GM18867 (cell line): ENCODE measurements around the gene FHOD3.

ENCODE experiments used
- ATAC-seq: cut with Tn5 transposase; IDR thresholded peaks from one replicate; pipeline ENCODE4 v1.9.1; 2021; ENCODE audit warnings: mild to moderate bottlenecking, moderate library complexity; ENCODE audit not compliant: unreplicated experiment

FHOD3 gene

GRCh38 chr18:36378205-36378604 is 80.7 kb downstream of the FHOD3 start:
- no peak for ATAC-seq

DNA sequence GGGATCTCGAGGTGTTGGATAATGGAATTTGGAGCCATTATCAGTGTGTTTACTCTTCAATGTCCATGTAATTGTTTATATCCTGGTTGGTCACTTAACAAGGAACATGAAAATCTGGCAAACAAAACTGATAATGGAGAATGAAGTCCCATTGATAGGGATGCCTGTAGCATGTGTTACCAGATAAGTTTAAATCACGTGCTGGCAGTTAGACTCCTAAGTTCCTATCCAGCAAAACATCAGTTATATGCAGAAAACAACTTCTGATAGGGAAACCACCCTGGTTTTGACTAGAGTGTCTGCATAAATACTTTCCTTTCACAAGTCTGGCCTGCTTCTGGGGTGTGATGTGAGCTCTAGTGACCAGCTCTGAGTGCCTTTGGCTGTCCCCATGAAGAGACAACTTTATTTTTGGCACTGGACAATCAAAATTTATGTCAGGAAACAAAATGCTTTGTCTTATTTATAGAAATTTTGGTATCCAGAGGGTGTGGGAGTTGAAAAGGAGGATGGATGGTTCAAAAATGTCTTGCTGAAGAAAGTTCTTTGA is 82.0 kb downstream of the FHOD3 start:
- ATAC-seq: no peak

- ATAC-seq: no peak
Observed at GRCh38 chr18:36380173-36380827, 82.8 kb downstream of the FHOD3 start.

GRCh38 chr18:36381075-36381474 is 83.6 kb downstream of the FHOD3 start:
- no peak for ATAC-seq

- ATAC-seq: no peak
Observed at GRCh38 chr18:36382854-36383253, 85.3 kb downstream of the FHOD3 start.

GRCh38 chr18:36386150-36386920 is 88.8 kb downstream of the FHOD3 start:
- ATAC-seq: no peak

GRCh38 chr18:36387310-36387709 is 89.8 kb downstream of the FHOD3 start:
- ATAC-seq: no peak

DNA sequence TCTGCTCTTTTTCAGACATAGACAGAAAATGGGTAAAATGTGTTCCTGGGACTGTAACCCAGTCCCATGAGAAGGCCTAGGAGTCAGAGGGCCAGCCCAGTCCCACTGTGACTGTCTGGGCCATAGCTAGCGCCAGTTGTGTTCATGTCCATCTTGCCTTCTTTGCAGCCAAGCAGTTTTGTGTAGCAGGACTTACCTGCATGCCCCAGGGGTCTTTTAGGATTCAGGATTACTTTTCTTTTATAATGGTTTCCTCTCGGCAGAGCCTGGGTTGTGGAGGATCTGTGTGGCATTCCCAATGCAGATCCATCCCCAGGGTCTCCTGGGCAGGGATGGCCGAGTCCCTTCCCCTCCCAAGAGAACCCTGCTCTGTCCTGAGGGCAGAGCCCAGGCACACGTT is 90.8 kb downstream of the FHOD3 start:
- ATAC-seq: no peak

DNA sequence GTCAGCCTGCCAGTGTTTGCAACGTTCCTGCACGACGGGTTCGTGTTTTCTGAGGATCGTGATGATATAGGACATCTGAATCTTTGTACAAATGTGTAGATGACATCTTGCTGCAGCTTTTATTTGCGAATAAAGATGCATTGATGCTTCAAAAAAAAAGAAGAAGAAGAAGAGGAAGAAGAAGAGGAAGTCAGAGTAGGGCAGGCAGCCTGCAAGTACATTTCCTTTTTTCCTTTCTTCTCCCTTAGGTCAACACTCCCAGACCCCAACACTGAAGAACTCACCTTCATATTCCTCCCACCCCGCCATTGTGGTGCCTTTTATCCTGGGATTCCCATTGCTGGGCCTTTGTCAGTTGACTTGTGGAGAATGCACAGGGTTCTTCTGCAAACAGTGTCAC is 91.5 kb downstream of the FHOD3 start:
- no peak for ATAC-seq

DNA sequence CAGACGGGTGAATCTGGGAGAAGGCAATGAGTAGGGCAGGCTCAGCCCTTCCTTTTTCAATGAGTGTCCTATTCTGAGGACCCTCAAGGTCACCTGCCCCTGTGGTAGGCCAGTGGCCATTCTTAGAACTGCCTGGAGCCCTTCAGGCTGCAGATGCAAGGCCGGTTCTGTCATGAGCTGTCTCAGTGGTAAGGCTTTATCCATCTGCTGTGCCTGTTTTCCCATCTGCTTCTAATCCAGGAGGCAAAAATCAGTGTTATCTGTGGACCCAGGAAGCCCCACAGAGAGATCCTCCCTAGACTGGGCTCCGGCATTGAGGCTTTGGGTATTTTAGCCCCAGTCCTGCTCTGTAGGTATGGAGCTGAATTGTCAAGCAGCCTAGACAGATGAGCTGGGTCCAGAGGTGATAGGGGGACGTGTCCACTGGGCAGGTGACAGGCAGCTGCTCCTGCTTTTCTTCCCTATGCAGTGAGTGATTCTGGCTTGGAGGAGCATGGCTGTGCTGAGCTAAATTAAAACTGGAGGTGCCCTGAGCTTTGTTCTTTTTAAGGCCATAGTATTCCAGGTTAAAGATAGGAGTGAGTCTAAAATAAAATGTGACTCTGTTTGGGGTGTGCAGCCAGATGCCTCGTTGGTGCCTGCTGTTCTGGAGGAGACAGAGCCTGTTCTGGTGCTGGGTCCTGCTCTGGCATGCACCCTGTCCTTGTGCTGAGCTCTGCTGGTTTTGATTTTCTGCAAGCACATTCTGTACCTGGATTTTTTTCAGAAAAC is 92.5 kb downstream of the FHOD3 start:
- ATAC-seq: no peak

GRCh38 chr18:36391426-36392145 is 94.1 kb downstream of the FHOD3 start:
- no peak for ATAC-seq

DNA sequence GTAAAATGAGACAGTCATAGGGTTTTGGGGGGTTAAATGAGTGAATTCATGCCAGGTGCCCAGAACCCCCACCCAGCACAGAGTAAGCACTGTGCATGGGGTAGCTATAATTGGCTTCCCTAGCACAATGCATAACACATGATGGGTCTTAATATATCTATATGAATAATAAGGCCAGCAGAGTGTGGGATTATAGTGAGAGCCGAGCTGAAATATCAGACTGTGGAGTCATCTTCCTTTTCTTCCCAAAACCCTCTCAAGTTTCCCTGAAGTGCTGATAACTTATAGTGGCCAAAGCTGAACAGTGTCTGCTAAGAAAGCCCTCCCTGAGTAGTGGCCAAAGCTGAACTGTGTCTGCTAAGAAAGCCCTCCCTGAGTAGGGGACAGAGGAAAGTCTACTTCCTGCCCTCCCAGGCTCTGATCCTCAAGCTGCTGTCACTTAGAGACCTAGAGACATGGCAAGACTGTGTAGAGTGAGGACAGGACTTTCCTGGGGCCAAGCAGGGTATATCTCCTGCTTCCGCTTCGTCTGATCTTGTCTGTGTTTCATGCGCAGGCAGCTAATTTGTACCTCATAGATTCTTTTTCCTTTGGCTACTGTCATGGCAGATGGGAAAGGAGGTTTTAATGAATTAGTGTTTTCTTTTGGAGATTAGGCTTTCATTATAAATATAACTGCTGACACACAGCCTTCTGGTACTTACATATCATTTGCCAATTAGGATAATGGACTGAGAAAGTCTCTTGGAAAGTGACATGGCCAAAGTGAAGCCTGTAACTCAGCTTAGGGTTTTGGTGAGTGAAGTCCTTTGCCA is 94.9 kb downstream of the FHOD3 start:
- ATAC-seq: no peak

DNA sequence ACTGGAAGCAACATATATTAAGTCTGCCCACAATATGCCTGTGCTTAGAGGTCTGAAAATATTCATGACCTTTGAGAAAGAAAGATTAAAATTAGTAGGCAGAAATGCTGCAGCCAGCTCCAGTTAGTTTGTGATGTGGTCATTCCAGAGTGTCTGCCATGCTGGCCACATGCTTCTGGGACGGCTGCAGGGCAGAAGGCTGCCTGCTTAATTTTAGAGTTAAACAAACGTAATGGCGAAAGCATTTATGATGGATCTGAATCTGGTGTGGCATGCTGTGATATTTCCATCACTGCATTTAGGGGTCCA is 95.4 kb downstream of the FHOD3 start:
- ATAC-seq: no peak

- ATAC-seq: no peak
Observed at GRCh38 chr18:36394486-36394885, 97.0 kb downstream of the FHOD3 start.

DNA sequence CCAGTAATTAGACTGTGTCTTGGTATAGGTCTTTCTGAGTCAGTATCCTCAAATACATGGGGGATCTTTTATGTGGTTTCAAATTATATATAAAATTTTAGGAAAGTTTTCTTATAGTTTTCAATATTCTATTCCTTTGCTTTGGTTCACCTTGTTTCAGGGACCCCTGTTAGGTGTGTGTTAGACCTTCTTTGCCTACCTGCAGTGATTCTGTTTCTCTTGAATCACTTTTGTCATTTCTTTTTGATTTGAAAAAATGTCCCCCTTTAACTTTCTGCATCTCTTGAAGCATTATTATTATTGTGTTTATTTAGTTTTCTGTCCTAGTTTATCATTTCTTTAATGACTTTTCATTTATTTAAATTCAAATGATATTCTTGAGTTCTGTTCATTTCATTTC is 98.7 kb downstream of the FHOD3 start:
- no peak for ATAC-seq

GRCh38 chr18:36397033-36397432 is 99.5 kb downstream of the FHOD3 start:
- ATAC-seq: no peak

DNA sequence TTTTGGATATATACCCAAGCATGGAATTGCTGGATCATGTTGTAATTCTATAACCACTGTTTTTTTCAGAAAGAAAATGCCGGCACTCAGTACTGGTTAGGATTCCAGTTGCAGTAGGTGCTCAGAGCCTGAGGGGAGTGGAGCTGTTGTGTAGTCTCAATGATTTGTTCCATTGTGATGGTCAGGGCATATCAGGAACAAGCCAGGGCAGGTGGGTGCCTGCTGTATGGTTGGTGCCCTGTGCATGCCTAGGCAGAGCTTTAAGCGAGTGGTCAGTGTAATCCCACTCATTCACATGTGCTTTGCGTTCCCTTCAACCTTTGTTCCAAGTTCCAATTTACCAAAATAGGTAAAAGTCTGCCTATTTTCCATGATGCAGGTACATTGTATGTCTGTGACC is 100.9 kb downstream of the FHOD3 start:
- no peak for ATAC-seq

GRCh38 chr18:36399055-36399454 is 101.5 kb downstream of the FHOD3 start:
- ATAC-seq: no peak

DNA sequence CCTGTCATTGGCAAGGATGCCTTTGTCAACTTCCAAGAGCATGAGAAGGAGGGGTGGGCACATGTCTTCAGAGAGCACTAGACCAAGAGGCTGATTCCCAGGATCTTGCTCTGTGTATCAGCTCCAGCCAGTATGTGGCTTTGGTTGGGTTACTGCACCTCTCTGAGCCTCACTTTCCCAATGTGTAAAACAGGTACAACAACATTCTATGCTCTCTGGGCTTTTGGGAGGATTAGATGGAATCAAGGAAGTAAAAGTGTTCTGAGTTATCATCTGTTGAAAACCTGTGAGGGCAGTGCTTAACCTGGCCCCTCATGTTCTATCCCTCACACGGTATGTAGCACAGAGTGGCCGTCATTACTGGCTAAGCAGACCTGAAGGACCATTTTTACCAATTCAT is 103.9 kb downstream of the FHOD3 start:
- ATAC-seq: no peak

GRCh38 chr18:36402765-36403396 is 105.4 kb downstream of the FHOD3 start:
- no peak for ATAC-seq
